ENCODE data around the gene ARHGAP32. TPM values are rescaled to one million over a fixed set of nuclear protein-coding genes. Genes with fewer than 3 reads are reported as not detected.

Gene ARHGAP32
- total RNA-seq, 1 experiment from 2014 or later: 22.0 TPM

DNA sequence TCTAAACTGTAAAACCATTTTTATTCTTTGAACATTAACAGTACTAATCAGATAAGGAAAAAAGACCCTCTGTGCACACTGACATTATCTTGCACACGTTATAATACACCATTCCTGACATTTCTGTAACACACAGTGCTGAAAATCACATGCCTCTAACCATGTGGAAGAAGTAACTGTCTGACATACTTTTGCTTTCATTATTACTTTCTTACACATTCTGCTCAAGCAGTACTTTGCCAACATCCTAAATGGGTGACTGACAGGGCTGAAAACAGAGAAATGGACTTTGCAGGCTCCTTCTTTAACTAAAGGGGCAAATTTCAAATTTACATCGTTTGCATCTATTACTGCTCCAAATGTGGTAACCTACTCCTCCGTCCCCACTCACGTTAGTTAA is 226.6 kb downstream of the ARHGAP32 start:
- Histone ChIP-seq H3K18ac (ENCODE audit: insufficient read length, low read depth, low read length) (no peak overlapping the region), H3K23ac (ENCODE audit: insufficient read length, low read depth, low read length) (no peak overlapping the region), H4K91ac (ENCODE audit: insufficient read length, low read depth, low read length) (no peak overlapping the region), H2AFZ (ENCODE audit: low read length) (no peak overlapping the region), H3K27me3 (ENCODE audit: insufficient read depth, low read length) (no peaks in the 10 kb centered on the region), H3K4me2 (ENCODE audit: insufficient read depth, insufficient read length, low read length) (no peak overlapping the region), H2BK120ac (ENCODE audit: low read depth, low read length, poor library complexity, severe bottlenecking) (no peak overlapping the region), H2BK12ac (ENCODE audit: insufficient read length, low read depth, low read length) (no peak overlapping the region), H2BK20ac (ENCODE audit: low read depth, low read length, poor library complexity, severe bottlenecking) (no peak overlapping the region), H3K27ac (ENCODE audit: insufficient read length, low read depth, low read length) (no peak overlapping the region), H3K4ac (ENCODE audit: low read depth, low read length) (no peak overlapping the region), H3K79me1 (ENCODE audit: insufficient read depth, low read depth, low read length, poor library complexity, severe bottlenecking) (no peaks in the 10 kb centered on the region), H3K79me2 (ENCODE audit: insufficient read depth, low read length) (no peaks in the 10 kb centered on the region), H3T11ph (ENCODE audit: low read length) (no peak overlapping the region), H2BK15ac (ENCODE audit: low read depth, low read length) (no peak overlapping the region), H3K14ac (ENCODE audit: insufficient read depth, low read length) (no peak overlapping the region), H2AK5ac (ENCODE audit: insufficient read length, low read length) (no peak overlapping the region), H3K9me3 (ENCODE audit: control insufficient read depth, low read depth, low read length) (no peaks in the 10 kb centered on the region), H4K20me1 (ENCODE audit: control insufficient read depth, insufficient read depth, insufficient read length) (no peaks in the 10 kb centered on the region), H4K8ac (replicated peaks; ENCODE audit: insufficient read length, low read depth, low read length) (no peak overlapping the region), H3K23me2 (ENCODE audit: insufficient read length, low read depth, low read length, poor library complexity, severe bottlenecking) (no peaks in the 10 kb centered on the region), H3K4me1 (ENCODE audit: insufficient read depth, low read length) (no peaks in the 10 kb centered on the region), H3K56ac (ENCODE audit: insufficient read length, low read depth, low read length) (no peak overlapping the region), H2BK5ac (ENCODE audit: insufficient read length, low read length) (no peak overlapping the region), H3K9ac (ENCODE audit: extremely low read depth, insufficient read length, low read length) (no peak overlapping the region), H4K5ac (ENCODE audit: insufficient read length, low read depth, low read length) (no peak overlapping the region)
- WGBS (ENCODE audit: extremely low coverage, insufficient read length, low lambda C conversion rate): no CpG with 5 or more reads among the region's 4 CpGs
- TF ChIP-seq, protein P1, sequence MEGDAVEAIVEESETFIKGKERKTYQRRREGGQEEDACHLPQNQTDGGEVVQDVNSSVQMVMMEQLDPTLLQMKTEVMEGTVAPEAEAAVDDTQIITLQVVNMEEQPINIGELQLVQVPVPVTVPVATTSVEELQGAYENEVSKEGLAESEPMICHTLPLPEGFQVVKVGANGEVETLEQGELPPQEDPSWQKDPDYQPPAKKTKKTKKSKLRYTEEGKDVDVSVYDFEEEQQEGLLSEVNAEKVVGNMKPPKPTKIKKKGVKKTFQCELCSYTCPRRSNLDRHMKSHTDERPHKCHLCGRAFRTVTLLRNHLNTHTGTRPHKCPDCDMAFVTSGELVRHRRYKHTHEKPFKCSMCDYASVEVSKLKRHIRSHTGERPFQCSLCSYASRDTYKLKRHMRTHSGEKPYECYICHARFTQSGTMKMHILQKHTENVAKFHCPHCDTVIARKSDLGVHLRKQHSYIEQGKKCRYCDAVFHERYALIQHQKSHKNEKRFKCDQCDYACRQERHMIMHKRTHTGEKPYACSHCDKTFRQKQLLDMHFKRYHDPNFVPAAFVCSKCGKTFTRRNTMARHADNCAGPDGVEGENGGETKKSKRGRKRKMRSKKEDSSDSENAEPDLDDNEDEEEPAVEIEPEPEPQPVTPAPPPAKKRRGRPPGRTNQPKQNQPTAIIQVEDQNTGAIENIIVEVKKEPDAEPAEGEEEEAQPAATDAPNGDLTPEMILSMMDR (conservative IDR thresholded peaks at IDR 0.05): no peak
- Mint-ChIP-seq H3K36me3 (ENCODE audit: insufficient read depth in 1 of 3, low read depth in 3 of 3) (peaks cover 11 to 17% (median 17%) of the 10 kb centered on the region in 3 experiments; a peak in 6 of 7 replicates), H3K4me1 (peaks cover 7 to 9% of the 10 kb centered on the region in 2 experiments; a peak in 3 of 4 replicates), H3K4me3 (no peak overlapping the region), H3K27ac (no peak overlapping the region), H3K9me3 (no peaks in the 10 kb centered on the region), H3K27me3 (ENCODE audit: low read depth) (no peaks in the 10 kb centered on the region)
- no peak for DNase-seq
